ENCODE data around the gene COL19A1.

The COL19A1 gene

DNA sequence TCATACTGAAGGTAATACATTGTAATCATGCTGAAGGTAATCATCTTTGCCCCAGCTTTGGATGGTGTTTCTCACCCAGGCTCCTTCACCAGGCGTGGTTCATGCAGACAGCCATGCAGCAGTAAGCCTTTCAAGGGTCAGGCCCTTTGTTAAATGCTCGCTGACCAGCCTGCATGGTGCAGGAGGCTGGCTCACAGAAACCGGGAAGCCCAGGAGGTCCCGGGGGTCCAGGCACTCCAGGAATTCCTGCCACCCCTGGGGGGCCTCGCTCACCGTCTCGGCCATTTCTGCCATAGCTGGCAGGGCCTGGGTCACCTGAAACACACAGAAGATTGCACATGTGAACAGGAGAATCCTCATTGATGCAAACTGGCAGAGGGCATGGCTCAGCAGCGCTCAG lies 350.4 kb downstream of the COL19A1 start:
- Histone ChIP-seq H3K79me2 (no peaks in the 10 kb centered on the region), H2AFZ (no peak overlapping the region), H3K4me1 (peaks cover 3% of the 10 kb centered on the region), H3K27me3 (ENCODE audit: control insufficient read depth, insufficient read depth, low read length) (no peaks in the 10 kb centered on the region), H3K36me3 (ENCODE audit: control insufficient read depth, insufficient read depth, low read length) (no peaks in the 10 kb centered on the region), H3K4me2 (ENCODE audit: low read length) (no peak overlapping the region), H3K9me3 (ENCODE audit: control insufficient read depth, low read length) (no peaks in the 10 kb centered on the region), H3K4me3 (ENCODE audit: low read depth, low read length) (no peak overlapping the region), H3K27ac (no peak overlapping the region), H3K9ac (no peak overlapping the region)
- TF ChIP-seq, protein P1, sequence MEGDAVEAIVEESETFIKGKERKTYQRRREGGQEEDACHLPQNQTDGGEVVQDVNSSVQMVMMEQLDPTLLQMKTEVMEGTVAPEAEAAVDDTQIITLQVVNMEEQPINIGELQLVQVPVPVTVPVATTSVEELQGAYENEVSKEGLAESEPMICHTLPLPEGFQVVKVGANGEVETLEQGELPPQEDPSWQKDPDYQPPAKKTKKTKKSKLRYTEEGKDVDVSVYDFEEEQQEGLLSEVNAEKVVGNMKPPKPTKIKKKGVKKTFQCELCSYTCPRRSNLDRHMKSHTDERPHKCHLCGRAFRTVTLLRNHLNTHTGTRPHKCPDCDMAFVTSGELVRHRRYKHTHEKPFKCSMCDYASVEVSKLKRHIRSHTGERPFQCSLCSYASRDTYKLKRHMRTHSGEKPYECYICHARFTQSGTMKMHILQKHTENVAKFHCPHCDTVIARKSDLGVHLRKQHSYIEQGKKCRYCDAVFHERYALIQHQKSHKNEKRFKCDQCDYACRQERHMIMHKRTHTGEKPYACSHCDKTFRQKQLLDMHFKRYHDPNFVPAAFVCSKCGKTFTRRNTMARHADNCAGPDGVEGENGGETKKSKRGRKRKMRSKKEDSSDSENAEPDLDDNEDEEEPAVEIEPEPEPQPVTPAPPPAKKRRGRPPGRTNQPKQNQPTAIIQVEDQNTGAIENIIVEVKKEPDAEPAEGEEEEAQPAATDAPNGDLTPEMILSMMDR (IDR thresholded peaks at IDR 0.05): no peak

DNA sequence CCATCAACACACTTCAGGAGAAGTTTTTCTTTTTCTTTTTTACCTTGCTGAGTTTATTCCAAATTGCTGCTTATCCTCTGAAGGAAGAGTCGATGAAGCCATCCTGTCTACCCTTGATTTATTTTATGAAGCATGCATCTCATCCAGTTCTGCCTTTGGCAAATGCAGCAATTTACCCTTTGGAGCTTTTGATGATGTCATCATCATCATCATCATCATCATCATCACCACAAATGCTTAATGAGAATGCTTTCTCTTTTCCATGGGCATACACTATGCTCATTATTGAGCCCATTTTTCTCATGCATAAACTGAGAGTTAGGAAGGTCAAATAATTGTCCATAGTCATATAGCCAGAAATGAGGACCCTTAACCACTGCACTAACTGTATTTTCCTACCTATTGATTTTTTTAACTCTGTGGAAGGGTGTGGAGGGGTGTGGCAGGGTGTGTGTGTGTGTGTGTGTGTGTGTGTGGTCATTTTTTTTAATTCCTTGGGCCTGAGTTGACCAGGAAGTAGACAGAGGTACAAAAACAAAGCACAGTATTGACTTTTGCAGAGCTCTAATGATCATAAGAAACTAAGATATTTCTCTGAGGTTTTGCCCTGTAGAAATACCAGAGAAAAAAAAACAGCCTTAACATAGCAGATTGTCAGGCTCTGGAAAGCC lies 353.7 kb downstream of the COL19A1 start:
- no peak overlapping the region for H3K9ac ChIP-seq
- peaks cover 3% of the 10 kb centered on the region for H3K4me1 ChIP-seq
- H3K27me3 ChIP-seq (ENCODE audit: control insufficient read depth, insufficient read depth, low read length): no peaks in the 10 kb centered on the region
- H3K36me3 ChIP-seq (ENCODE audit: control insufficient read depth, insufficient read depth, low read length): no peaks in the 10 kb centered on the region
- no peaks in the 10 kb centered on the region for H3K79me2 ChIP-seq
- no peak overlapping the region for H3K27ac ChIP-seq
- no peak overlapping the region for H3K4me2 ChIP-seq (ENCODE audit: low read length)
- TF ChIP-seq, protein P1 (IDR thresholded peaks at IDR 0.05): no peak
- H2AFZ ChIP-seq: no peak overlapping the region
- H3K4me3 ChIP-seq (ENCODE audit: low read depth, low read length): no peak overlapping the region
- no peaks in the 10 kb centered on the region for H3K9me3 ChIP-seq (ENCODE audit: control insufficient read depth, low read length)

GRCh38 chr6:70221025-70221714 lies 354.8 kb downstream of the COL19A1 start:
- Histone ChIP-seq H3K27me3 (ENCODE audit: control insufficient read depth, insufficient read depth, low read length) (no peaks in the 10 kb centered on the region), H3K27ac (no peak overlapping the region), H3K9me3 (ENCODE audit: control insufficient read depth, low read length) (no peaks in the 10 kb centered on the region), H3K4me3 (ENCODE audit: low read depth, low read length) (no peak overlapping the region), H3K9ac (no peak overlapping the region), H3K36me3 (ENCODE audit: control insufficient read depth, insufficient read depth, low read length) (no peaks in the 10 kb centered on the region), H3K4me2 (ENCODE audit: low read length) (peak overlapping the region; percentile 30), H3K4me1 (peaks cover 3% of the 10 kb centered on the region), H3K79me2 (no peaks in the 10 kb centered on the region), H2AFZ (peak overlapping the region; percentile 44)
- TF ChIP-seq, protein P1 (IDR thresholded peaks at IDR 0.05): peak; percentile 69

GRCh38 chr6:70221715-70222438 lies 355.5 kb downstream of the COL19A1 start:
- H3K4me2 ChIP-seq (ENCODE audit: low read length): no peak overlapping the region
- TF ChIP-seq, protein P1 (IDR thresholded peaks at IDR 0.05): no peak
- H2AFZ ChIP-seq: peak overlapping the region; percentile 44
- H3K79me2 ChIP-seq: no peaks in the 10 kb centered on the region
- no peaks in the 10 kb centered on the region for H3K9me3 ChIP-seq (ENCODE audit: control insufficient read depth, low read length)
- H3K27me3 ChIP-seq (ENCODE audit: control insufficient read depth, insufficient read depth, low read length): no peaks in the 10 kb centered on the region
- no peak overlapping the region for H3K4me3 ChIP-seq (ENCODE audit: low read depth, low read length)
- no peak overlapping the region for H3K27ac ChIP-seq
- H3K4me1 ChIP-seq: peaks cover 3% of the 10 kb centered on the region
- no peak overlapping the region for H3K9ac ChIP-seq
- no peaks in the 10 kb centered on the region for H3K36me3 ChIP-seq (ENCODE audit: control insufficient read depth, insufficient read depth, low read length)

Data from parathyroid adenoma (tissue), 2 donors.